WTC11 (cell line): ENCODE data around the gene IGSF9B.

Experiments
- ESRRA ChIP-seq: sonication (generic); formaldehyde crosslinking; IDR thresholded peaks from 2 replicates; pipeline ENCODE4 v1.8.1; 2022; ENCODE audit warnings: mild to moderate bottlenecking, missing genetic modification reagents, borderline replicate concordance
- KAT7 ChIP-seq: sonication (generic); formaldehyde crosslinking; IDR thresholded peaks from 2 replicates; pipeline ENCODE4 v1.8.1; 2023; ENCODE audit warnings: missing genetic modification reagents, mild to moderate bottlenecking, borderline replicate concordance
- MYBL2 ChIP-seq: sonication (generic); formaldehyde crosslinking; IDR thresholded peaks from 2 replicates; pipeline ENCODE4 v1.8.1; 2023; ENCODE audit warnings: mild to moderate bottlenecking, moderate library complexity, missing genetic modification reagents
- ZBTB21 ChIP-seq: sonication (generic); formaldehyde crosslinking; IDR thresholded peaks from 2 replicates; pipeline ENCODE4 v1.8.1; 2023; ENCODE audit warnings: mild to moderate bottlenecking, missing genetic modification reagents, borderline replicate concordance
- TF ChIP-seq, protein P1 (sequence below): fragments of 200-600 bp; IDR thresholded peaks from 2 replicates; pipeline ENCODE4 v1.8.0; 2022; ENCODE audit warnings: antibody characterized with exemption
- TF ChIP-seq, protein P2 (sequence below): sonication (generic); formaldehyde crosslinking; IDR thresholded peaks from 2 replicates; pipeline ENCODE4 v1.8.1; 2023; ENCODE audit warnings: mild to moderate bottlenecking, missing genetic modification reagents, moderate library complexity
- TF ChIP-seq, protein P3 (sequence below): sonication (generic); formaldehyde crosslinking; IDR thresholded peaks from 2 replicates; pipeline ENCODE4 v1.8.1; 2022; ENCODE audit warnings: low read depth, mild to moderate bottlenecking, moderate library complexity, missing genetic modification reagents, borderline replicate concordance
- TF ChIP-seq, protein P4 (sequence below): sonication (generic); formaldehyde crosslinking; IDR thresholded peaks from 2 replicates; pipeline ENCODE4 v1.8.0; 2022; ENCODE audit warnings: mild to moderate bottlenecking, missing genetic modification reagents

DNA sequence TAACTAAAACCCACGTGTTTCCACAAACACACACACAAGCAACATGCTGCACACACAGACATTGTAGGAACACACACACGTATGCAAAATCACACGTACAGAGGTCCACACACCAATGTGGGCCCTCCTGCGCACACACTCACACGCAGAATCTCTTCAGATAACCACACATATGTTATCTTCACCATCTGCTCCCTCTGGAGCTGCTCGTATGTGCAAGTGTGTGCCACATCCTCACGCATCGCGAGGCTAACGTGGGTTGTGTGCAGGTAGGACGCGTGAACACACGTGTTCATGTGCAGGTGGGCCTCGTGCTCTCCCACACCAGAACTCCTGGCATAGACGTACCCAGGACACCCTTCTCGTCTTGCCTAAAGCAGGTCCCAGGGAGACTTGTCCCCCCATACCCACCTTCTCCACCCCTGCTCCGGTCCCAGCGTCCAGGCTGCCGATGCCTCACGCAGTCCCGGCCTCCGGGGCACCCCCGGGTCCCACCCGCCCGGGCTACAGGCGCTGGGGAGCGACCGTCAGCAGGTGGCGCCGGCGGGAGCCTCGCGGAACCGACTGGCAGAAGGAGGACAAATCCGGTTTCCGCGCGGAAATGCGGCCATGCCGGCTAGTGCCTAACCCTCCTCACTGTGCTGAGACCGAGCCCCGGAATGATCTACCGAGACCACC is 10.3 kb upstream of the IGSF9B start:
- TF ChIP-seq, protein P1, sequence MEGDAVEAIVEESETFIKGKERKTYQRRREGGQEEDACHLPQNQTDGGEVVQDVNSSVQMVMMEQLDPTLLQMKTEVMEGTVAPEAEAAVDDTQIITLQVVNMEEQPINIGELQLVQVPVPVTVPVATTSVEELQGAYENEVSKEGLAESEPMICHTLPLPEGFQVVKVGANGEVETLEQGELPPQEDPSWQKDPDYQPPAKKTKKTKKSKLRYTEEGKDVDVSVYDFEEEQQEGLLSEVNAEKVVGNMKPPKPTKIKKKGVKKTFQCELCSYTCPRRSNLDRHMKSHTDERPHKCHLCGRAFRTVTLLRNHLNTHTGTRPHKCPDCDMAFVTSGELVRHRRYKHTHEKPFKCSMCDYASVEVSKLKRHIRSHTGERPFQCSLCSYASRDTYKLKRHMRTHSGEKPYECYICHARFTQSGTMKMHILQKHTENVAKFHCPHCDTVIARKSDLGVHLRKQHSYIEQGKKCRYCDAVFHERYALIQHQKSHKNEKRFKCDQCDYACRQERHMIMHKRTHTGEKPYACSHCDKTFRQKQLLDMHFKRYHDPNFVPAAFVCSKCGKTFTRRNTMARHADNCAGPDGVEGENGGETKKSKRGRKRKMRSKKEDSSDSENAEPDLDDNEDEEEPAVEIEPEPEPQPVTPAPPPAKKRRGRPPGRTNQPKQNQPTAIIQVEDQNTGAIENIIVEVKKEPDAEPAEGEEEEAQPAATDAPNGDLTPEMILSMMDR, result 0 out of 2 replicates have a peak, but pooled peaks have one; percentile 15
- TF ChIP-seq MYBL2 (no peak), KAT7 (CRISPR knock-in tag) (no peak), ESRRA (no peak), ZBTB21 (CRISPR knock-in tag) (no peak)
- TF ChIP-seq, protein P2, sequence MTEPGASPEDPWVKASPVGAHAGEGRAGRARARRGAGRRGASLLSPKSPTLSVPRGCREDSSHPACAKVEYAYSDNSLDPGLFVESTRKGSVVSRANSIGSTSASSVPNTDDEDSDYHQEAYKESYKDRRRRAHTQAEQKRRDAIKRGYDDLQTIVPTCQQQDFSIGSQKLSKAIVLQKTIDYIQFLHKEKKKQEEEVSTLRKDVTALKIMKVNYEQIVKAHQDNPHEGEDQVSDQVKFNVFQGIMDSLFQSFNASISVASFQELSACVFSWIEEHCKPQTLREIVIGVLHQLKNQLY (CRISPR knock-in tag), result no peak
- TF ChIP-seq, protein P3, sequence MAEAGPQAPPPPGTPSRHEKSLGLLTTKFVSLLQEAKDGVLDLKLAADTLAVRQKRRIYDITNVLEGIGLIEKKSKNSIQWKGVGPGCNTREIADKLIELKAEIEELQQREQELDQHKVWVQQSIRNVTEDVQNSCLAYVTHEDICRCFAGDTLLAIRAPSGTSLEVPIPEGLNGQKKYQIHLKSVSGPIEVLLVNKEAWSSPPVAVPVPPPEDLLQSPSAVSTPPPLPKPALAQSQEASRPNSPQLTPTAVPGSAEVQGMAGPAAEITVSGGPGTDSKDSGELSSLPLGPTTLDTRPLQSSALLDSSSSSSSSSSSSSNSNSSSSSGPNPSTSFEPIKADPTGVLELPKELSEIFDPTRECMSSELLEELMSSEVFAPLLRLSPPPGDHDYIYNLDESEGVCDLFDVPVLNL (CRISPR knock-in tag), result no peak
- TF ChIP-seq, protein P4, sequence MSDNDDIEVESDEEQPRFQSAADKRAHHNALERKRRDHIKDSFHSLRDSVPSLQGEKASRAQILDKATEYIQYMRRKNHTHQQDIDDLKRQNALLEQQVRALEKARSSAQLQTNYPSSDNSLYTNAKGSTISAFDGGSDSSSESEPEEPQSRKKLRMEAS (CRISPR knock-in tag), result peak; percentile 54; the same call in 1 of the 2 replicates
